Measurements from ENCODE around the gene MDN1. TPM values are rescaled to one million over a fixed set of nuclear protein-coding genes. Genes with fewer than 3 reads are reported as not detected.

The MDN1 gene
- total RNA-seq, 1 donor from 2014 or later: 23.6 TPM

GRCh38 chr6:89703292-89703691 lies 116.3 kb downstream of the MDN1 start:
- DNase-seq (ENCODE audit: extremely low read depth, low read depth, low spot score): no peak

GRCh38 chr6:89702349-89702748 lies 117.2 kb downstream of the MDN1 start:
- DNase-seq (ENCODE audit: extremely low read depth, low read depth, low spot score): no peak

GRCh38 chr6:89695667-89696066 lies 123.9 kb downstream of the MDN1 start:
- no peak for DNase-seq (ENCODE audit: extremely low read depth, low read depth, low spot score)

- DNase-seq (ENCODE audit: extremely low read depth, low read depth, low spot score): no peak
These were observed 125.2 kb downstream of the MDN1 start for GRCh38 chr6:89694428-89694827.

- no peak for DNase-seq (ENCODE audit: extremely low read depth, low read depth, low spot score)
These were observed 126.4 kb downstream of the MDN1 start for GRCh38 chr6:89693207-89693606.

GRCh38 chr6:89692256-89692655 lies 127.3 kb downstream of the MDN1 start:
- DNase-seq (ENCODE audit: extremely low read depth, low read depth, low spot score): no peak

- DNase-seq (ENCODE audit: extremely low read depth, low read depth, low spot score): no peak
These were observed 128.7 kb downstream of the MDN1 start for GRCh38 chr6:89690944-89691324.

GRCh38 chr6:89689732-89690131 lies 129.9 kb downstream of the MDN1 start:
- no peak for DNase-seq (ENCODE audit: extremely low read depth, low read depth, low spot score)

- DNase-seq (ENCODE audit: extremely low read depth, low read depth, low spot score): no peak
These were observed 131.3 kb downstream of the MDN1 start for GRCh38 chr6:89688328-89688727.

GRCh38 chr6:89685311-89685710 lies 134.3 kb downstream of the MDN1 start:
- no peak for DNase-seq (ENCODE audit: extremely low read depth, low read depth, low spot score)

GRCh38 chr6:89682991-89683390 lies 136.6 kb downstream of the MDN1 start:
- no peak for DNase-seq (ENCODE audit: extremely low read depth, low read depth, low spot score)

GRCh38 chr6:89681983-89682564 lies 137.5 kb downstream of the MDN1 start:
- DNase-seq (ENCODE audit: extremely low read depth, low read depth, low spot score): no peak

- no peak for DNase-seq (ENCODE audit: extremely low read depth, low read depth, low spot score)
These were observed 139.0 kb downstream of the MDN1 start for GRCh38 chr6:89680551-89680950.

GRCh38 chr6:89680150-89680549 lies 139.4 kb downstream of the MDN1 start:
- no peak for DNase-seq (ENCODE audit: extremely low read depth, low read depth, low spot score)

GRCh38 chr6:89679215-89680120 lies 140.1 kb downstream of the MDN1 start:
- no peak for DNase-seq (ENCODE audit: extremely low read depth, low read depth, low spot score)

GRCh38 chr6:89678531-89678930 lies 141.1 kb downstream of the MDN1 start:
- DNase-seq (ENCODE audit: extremely low read depth, low read depth, low spot score): no peak

- no peak for DNase-seq (ENCODE audit: extremely low read depth, low read depth, low spot score)
These were observed 143.4 kb downstream of the MDN1 start for GRCh38 chr6:89675949-89676748.

- DNase-seq (ENCODE audit: extremely low read depth, low read depth, low spot score): no peak
These were observed 148.5 kb downstream of the MDN1 start for GRCh38 chr6:89670935-89671565.

- no peak for DNase-seq (ENCODE audit: extremely low read depth, low read depth, low spot score)
These were observed 150.6 kb downstream of the MDN1 start for GRCh38 chr6:89669002-89669401.

- DNase-seq (ENCODE audit: extremely low read depth, low read depth, low spot score): no peak
These were observed 151.6 kb downstream of the MDN1 start for GRCh38 chr6:89667872-89668556.

Measured in glomerular endothelial cell (primary cell).